ENCODE measurements around the gene DUSP10.

Gene DUSP10

DNA sequence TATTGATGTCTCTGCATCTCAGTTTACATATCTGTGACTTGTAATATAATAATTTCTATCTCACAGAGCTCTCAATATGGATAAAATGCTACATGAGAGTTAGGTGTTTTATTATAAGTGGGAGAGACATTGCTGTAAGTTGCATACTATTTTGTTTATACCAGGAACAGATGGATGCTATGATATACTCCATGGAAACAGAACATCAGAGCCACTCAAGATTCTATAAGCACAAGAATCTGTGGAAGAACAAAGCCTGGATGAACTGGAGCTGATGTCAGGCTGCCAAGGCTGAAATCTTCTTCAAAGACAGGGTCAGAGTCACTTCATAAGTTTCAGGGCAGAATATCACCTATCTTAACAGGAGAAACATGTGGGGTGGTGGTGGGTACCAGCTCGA lies 30.2 kb downstream of the DUSP10 start:
- no peak for DNase-seq

DNA sequence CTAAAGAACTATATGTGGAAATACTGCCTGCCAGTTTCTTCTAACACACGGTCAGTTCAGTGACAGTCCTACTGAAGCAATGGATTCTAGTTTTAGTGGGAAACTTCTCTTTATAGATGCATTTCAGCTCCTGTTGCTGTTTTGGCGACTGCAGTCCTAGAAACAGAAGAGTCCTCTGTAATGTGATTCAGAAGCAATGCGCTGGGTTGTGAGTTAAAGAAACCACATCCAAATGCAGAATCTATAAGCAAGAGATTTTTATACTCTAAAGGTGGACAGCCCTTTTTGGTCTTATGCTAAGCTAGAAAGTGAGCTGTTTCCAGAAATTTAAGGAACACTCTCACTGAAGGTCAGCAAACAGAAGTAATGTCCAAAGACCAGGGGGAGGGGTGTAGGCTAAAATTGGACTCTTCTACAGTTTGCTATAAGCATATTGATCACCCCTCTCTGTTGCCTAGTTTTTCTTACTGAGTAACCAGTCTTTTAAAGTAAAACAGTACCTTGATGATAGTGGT lies 30.8 kb downstream of the DUSP10 start:
- no peak for DNase-seq

DNA sequence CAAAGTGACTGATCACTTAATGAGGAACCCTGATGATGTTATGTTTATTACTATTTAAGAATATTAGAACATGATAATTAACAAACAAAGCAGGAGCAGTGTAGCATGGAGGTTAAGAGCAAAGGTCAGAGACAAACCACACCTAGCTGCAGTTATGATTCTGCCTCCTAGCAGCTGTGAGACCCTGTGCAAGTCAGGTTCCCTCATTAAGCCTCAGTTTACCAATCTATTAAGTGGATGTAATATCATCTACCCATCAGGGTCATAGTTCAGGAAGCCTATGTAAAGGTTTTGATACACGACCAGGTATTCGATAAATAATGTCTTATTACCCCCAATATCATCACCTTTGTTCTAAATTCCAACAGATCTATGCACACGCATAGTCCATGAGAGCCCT lies 32.0 kb downstream of the DUSP10 start:
- DNase-seq, result no peak

DNA sequence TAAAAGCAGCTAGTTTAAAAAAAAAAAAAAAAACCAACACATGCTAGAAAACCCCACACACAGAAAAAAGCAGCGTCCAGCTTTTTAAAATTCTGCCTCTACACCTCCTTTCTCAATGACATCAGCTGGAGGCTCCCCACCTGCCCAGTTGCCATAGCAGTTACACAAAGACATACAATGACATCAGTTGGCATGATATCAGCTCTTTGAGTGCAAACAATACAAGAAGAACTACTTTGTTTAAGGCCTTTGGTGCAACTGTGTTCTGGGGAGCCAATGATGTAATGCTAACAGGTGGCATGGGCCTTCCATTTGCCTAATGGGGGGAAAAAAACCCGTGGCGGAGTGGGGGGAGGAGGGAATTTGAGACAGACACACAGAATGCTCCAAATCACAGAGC lies 32.9 kb downstream of the DUSP10 start:
- DNase-seq, result peak; percentile 96

DNA sequence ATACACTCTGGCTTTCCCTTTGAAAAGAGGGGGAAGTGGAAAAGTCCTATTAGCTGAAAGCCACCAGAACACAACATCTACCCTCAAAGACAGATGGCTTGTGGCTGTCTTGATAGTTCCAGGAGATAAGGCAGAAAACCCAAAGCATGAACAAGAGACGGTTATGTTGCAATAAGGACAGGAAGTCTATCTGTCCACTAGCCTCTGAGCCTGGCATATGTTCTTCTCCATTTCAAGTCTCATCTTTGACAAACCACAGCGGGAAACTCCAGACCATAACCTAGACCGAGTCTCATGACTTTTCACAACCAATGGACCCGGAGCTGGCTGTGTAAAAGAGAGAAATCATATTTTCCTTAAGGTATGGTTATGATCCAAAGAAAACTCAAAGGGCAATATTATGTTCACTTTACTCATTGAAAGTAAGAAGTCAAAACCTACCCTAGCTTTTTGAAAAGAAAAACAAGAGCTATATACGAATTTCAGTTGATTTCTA lies 33.8 kb downstream of the DUSP10 start:
- no peak for DNase-seq

DNA sequence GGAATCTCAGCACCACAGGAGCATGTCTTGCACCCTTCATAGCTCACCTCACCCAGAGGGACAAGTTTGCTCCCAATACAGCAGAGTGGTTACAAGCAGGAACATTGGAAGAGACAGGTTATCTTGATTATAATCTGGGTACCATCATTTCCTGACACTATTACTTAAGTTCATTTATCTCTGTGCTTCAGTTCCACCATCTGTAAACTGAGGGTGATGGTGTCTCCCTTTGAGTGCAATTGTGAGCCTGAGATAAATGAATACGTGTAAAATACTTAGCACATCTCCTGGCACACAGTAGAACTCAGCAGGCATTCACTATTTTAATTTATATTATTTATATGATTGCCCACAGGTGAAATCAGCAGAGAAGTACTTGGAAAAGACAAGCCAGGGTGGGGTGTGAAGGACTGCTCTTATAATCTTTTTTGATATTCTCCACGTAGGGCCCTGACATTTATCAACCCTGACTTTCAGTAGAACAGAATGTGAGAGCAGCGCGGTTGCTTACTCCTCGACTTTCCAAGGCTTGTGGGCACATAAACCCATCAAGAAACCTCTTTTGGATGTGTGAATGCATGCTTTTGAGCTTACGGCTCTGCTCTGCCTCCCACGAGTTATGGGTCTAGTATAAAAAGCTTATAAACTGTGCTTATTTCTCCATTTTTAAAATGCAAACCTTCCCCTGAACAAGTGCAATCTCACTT lies 34.9 kb downstream of the DUSP10 start:
- DNase-seq, result no peak

DNA sequence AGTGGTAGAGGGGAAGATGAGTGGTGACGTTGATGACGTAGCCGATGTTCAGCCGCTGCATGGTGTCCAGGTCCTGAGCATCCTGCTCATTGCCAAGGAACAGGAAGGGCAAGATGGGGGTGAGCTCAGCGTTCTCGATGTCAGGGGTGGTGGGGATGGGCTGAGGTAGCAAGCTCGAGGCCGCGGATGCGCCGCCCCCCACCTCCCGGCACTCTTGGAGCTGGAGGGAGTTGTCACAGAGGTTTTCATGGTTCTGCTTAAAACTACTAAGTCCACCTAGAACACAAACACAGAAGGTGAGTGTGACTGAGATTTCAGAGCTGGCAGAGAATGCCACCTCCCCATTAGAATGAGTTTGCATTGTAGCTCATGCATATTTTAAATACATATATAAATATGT lies 35.7 kb downstream of the DUSP10 start:
- DNase-seq, result no peak

DNA sequence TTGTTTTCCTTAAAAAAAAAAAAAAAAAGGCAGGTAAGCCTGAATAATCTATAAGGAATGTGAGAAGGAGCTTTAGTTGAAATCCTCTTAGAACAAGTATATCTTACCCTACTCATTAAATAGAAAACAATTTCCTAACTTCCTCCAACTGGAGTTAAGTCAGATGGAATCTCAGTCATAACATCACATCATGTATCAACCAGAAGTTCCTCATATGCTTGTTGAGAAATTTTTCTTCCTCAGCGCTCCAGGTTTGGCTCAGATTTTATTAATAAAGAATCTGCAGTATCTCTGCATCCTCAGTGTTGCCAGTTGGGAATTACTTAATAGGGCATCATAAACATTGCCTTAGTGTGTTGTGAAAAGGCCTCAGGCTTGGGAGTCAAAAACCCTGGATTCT lies 37.6 kb downstream of the DUSP10 start:
- DNase-seq, result no peak

DNA sequence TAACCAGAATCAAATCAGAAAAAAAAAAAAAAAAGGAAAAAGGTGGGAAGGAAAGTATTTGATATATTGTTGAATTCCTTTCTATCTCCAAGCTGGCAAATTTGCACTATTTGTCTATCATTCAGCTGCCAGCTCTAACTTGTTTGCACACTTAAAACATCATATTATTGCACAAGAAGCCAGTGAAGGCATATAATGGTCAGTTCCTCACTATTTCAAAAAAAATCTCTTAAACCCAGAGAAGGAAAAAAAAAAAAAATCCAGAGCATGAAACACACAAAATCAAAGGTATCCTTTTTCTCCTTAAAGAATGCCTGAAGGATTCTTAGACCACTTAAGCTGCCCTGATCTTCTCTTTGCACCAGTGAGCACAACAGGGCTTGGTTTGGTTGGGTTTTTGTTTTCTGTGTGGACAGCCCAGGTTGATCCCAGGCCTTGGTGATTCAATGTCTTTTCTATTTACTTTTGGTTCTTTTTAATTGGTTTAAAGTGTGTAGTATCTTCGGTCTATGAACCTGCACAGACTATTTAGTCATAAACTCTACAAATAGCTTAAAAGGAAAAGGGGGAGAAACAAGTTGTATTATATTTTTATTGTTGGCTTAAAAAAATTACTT lies 40.2 kb downstream of the DUSP10 start:
- no peak for DNase-seq

DNA sequence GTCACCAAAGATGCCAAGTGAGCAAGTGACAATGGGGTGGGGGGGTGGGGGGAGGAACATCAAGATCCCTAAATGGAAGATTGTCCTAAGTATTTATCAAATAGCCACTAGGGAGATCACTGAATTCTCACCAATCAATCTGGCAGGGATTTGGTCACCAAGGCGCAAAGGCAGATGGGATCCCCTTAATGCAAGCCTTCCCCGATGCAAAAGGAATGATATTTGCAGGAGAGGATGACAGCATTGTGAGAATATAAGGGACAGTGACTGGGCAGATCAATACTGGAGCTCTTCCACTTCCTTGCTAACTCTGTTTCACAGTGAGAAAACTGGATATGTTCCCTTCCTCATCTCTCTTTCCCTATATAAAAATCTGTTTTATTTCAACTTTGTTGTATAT lies 40.9 kb downstream of the DUSP10 start:
- DNase-seq, result no peak

DNA sequence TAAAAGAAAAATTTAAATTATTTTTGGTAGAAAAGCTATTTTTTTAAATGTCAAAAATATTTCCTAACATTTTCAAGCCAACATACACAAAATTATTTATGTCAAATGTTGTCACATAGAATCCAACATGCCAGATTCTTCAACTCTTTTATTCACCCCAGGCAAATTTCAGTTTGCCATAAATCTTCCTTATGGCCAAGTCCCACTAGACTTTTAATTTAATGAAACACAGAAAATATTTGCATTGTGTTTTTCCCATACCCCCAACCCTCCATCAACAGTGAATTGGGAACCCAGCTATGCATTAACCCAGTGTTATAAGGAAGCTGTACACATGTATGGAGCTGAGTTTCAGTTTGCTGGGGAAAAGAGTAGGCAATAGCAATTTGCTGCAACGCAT lies 41.4 kb downstream of the DUSP10 start:
- no peak for DNase-seq

DNA sequence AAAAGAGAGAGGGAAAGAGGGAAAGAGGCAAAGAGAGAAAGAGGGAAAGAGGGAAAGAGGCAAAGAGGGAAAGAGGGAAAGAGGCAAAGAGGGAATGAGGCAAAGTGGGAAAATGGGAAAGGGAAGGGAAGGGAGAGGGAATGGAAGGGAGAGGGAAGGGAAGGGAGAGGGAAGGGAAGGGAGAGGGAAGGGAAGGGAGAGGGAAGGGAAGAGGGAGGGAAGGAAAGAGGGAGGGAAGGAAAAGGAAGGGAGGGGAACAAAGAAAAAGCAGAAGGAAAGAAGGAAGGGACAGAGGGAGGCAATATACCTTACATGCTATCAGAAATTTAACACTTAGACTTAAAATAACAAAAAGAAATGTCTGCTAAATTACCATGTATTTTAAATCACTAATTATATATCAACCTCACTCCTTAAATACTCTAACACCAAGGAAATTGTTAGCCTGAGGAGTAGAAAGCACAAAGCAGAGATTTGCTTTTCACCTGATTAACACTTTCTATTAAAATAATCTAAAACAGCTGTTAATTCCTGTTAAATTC lies 41.8 kb downstream of the DUSP10 start:
- DNase-seq, result no peak

DNA sequence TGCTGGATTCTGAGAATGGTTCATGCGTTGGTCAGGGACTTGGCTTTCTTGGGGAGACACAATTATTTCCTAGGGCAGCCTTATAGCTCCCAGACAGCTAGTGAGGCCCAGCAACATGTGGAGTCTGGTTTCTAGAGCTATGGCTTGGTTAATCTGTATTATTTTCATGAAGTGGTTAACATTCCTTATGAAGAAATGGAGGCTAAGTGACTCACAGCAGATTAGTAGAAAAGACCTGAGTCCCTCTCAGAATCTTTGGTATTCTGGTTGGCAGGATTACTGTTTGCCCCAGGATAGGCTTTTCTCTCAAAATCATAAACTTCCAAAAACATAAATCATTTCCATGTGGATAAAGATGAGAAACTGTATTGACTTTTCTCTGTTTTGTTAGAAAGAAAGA lies 42.3 kb downstream of the DUSP10 start:
- no peak for DNase-seq

DNA sequence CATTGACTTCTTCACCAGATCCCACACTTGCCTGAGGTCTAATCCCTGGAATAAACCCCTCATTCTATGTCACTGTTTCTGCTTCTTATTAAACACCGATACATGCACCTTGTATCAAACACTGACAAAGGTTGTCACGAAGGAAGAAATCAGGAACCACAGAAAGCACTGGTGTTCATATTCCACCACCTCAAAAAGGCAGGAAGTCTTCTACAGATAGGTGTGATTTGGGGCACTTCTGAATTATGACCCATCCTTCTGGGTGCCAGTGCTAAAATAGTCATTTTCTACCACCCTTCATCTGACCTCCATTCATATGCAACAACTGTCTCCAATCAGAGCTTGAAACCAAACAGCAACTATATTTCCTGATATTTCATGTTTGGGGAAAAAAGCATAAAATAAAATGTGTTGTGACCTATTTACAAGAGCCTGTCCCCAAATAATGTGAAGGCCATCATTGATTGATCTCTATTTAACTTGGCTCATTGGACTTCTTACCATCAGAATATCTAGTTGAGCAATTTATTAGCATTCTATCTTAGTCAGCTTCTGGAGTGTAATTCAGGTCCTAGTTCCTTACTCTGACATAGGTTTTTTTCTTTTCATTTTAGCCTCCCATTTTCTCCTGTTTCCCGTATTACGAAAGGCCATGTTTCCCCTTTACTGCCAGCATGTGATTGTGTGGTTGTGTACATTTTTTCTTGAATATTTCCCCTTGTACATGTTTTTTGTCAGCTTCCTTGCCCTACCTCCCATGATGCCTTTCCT lies 43.1 kb downstream of the DUSP10 start:
- DNase-seq, result no peak

DNA sequence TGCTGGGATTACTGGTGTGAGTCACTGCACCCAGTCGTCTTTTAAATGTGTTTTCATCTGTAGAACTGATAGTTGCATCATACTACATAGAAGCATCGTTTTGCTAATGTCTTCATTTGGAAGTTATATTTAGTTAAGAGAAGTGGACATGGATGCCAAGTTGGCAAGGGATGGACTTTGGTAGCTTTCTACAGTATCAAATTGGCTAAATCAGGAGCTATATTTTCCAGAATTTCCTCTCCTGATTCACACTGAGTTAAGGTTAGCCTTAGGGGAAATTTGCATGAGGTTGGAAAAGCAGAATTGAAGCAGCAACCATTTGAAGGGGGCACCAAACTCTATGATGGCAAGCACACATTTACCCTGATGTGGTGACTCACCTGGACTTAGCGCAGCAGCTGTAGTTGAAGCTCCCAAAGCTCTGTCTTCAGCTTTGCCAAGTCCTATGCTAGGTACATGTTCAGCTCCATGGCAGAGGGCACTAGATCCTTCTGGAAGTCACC lies 43.9 kb downstream of the DUSP10 start:
- DNase-seq, result no peak

DNA sequence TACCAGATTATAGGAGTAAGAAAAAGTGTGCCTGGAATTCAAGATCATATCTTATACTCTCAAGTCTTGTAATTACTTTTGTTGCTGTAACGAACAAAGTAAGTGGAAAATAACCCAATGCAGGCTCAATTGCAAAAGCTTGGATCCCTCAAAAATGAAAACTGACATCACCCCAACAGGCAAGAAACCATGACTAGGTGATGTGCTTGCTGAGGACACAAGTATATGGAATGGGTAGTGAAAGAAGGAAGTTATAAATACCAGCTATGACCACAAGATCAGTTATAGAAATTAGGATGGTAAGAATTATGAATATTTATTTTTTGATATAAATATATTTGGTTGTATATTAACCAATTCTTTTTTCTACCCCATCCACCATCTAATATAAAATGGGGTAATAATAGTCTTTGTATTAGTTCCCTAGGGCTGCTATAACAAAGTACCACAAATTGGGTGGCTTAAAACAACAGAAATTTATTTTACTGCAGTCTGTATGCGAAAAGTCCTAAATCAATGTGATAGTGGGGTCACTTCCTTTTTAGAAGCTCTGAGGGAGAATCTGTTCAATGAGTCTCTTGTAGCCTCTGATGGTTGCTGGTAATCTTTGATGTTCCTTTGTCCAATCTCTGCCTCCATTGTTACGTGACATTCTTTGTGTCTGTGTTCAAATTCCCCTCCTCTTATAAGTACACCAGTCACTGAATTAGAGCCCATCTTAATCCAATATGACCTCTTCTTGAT lies 45.0 kb downstream of the DUSP10 start:
- DNase-seq, result no peak

DNA sequence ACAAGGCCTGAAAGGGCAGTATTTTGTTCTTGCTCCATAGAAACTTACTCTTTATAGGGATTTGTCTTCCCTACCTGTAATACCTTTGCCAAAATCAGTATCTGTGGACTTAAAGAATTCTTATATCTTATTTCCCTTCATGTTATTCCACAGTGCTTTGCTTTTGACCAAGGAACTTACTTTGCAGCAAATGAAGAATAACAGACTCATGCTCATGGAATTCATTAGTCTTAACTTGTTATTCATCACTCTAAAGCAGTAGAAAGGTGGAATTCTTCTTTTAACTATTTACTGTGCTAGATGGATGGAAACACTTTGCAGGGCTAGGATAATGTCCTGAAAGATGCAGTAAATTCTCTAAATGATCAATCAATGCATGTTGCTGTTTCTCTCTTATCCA lies 45.9 kb downstream of the DUSP10 start:
- no peak for DNase-seq

DNA sequence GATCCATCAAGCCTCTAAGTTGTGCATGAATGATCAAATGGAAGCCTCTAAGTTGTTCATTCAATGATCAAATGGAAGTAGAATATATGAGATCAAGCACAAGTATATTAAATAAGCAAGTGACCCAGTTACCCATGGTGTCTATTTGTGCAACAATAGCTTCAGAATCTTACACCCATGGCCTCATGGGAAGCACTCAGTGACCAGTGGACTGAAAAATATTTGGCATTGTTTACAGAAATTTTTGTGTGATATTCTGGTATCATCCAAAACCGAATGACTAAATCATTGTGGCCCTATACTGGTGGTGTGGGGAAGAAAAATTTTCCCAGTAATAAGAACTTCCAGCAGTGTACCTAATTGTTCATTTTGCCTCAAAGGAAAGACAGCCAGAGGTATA lies 46.6 kb downstream of the DUSP10 start:
- no peak for DNase-seq

DNA sequence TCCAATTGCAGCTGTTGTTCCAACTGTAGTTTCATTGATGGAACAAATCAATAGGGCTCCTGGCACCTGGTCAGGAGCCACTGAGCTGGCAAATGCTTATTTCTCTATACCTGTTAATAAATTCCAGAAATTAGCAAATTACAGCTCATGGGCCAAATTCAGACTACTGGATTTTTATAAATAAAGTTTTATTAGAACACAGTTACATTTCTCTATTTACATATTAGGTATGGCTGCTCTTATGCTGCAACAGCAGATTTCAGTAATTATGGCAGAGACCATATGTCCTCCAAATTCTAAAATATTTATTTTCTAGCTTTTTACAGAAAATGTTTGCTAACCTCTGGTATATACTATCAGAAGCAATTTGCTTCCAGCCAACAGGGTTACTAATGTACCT lies 47.8 kb downstream of the DUSP10 start:
- no peak for DNase-seq

DNA sequence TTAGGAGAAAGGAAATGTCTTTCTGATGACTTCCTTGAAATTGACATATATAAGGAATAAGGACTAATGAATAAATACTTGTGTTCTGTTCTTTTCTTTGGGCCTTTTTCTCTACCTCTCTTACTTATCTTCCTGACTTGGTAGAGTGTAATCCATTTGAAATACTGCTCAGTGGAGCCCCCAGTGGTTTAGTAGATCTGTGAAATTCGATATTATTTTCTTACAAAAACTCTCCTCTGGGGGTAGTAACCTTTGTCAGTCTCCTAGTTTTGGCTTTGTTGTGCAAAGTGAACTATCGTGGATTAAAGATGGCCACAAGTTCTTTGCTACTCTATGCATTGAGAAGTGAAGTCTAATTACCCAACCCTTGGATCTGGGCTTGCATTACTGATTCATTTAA lies 48.8 kb downstream of the DUSP10 start:
- DNase-seq, result no peak

DNA sequence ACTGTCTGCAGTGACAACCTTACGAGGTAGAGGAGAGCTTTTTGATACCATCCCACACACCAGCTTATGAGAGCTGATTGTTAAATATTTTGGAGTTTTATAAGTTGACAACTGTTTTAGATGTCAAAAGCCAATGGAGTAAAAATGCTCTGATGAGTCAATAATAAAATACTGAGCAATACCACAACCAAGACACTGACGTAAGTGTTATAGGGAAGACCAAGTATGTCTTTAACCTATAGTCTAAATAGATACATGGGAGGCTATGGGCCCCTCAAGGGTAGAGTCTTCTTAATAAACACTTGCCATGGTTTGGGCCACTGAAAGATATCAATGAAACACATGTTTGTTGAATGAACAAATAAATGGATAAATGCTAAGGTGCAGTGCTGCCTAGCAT lies 49.2 kb downstream of the DUSP10 start:
- DNase-seq, result no peak

DNA sequence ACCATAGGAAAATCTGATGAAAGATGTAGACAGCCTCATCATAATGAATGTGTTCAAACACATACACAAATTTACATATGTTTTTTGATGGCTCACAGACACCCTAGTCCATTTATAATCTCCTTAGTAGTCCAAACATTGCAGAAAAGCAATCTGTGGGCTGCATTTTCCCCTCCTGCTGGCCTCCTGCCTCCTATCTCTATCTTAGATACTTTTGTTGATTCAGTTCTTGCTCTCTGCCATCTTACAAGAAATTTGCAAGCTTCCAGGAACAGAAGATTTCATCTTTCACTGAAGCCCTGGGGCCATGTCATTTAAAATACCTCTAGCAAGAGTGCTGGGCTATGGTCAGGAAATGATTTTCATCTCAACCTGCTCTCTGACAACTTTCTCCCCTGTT lies 50.6 kb downstream of the DUSP10 start:
- DNase-seq, result no peak

DNA sequence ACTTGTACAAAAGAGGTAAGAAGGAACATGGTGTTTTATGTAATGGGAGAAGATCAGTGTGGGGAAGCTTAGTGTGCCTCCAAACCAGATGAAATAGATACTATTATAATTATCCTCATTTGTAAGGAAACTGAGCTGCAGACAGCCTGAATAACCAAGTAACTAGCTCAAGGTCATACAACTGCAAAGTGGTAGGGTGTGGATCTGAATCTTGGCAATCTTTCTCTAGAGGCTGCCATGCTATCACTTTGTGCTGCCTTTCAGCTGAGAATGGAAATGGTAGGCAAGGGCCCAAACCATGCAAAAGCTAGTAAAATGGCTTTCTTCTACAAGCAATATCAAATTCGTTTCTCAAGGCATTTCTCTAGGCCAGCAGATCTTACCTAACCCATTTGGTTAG lies 51.0 kb downstream of the DUSP10 start:
- no peak for DNase-seq

All from NCI-H2029 (cell line).